Measurements from ENCODE around the gene LARP1. TPM values are rescaled to one million over a fixed set of nuclear protein-coding genes. Genes with fewer than 3 reads are reported as not detected.

Gene LARP1
- total and polyA plus RNA-seq, 9 of the 15 experiments (the other 6 are each of a cell fraction or from before 2014, with no cell fraction given) = 22.6 to 300 (median 92.0) TPM

DNA sequence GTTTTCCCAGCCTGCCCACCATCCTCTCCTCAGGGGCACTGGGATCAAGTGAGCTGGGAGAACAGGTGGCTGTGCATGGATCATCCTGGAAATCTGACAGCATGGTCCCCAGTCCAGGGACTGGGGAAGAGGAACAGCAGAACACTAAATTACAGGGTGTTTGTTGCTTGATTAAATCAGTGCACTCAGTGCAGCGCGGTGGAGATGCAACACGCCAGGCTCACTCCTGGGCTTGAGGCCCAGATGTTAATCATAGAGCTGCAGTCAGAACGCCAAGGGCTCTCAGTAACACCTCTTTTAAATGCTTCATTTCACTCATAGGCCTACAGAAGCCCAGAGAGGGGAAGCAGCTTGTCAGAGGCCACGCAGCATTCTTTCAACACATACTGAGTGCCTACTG lies 14.2 kb upstream of the LARP1 start:
- no peaks in the 10 kb centered on the region for H4K20me1 ChIP-seq (replicated peaks; ENCODE audit: control insufficient read depth, insufficient read depth, low read length)
- FAIRE-seq (no peak), ATAC-seq (peak; percentile 55), DNase-seq (ENCODE audit: extremely low read depth in 1 of 4, low spot score in 3 of 4) (peak in 1 of 4 experiments; percentile 27)
- no peak overlapping the region for H3K9ac ChIP-seq (ENCODE audit: insufficient read depth in 1 of 2, low read depth in 2 of 2, low read length in 2 of 2)
- no peak overlapping the region for H3K4me2 ChIP-seq (ENCODE audit: insufficient read depth, low read length)
- TF ChIP-seq CTBP1 (IDR thresholded peaks at IDR 0.05; ENCODE audit: borderline replicate concordance) (peak; percentile 41; the same call in 1 of the 2 replicates), CCAR2 (IDR thresholded peaks at IDR 0.05; ENCODE audit: low read depth, low read length) (no peak), HNRNPH1 (optimal IDR thresholded peaks at IDR 0.05; ENCODE audit: low read depth, low read length) (no peak), KDM5B (IDR thresholded peaks at IDR 0.05; ENCODE audit: insufficient replicate concordance, low read depth, low read length) (no peak), BRF1 (IDR thresholded peaks at IDR 0.05; ENCODE audit: borderline replicate concordance, extremely low read depth, insufficient read length) (no peak), RCOR1 (IDR thresholded peaks at IDR 0.05; ENCODE audit: borderline replicate concordance in 1 of 2, low read depth in 2 of 2, low read length in 2 of 2) (peak in 1 of 2 experiments; percentile 83; a peak in 2 of 4 replicates), ZFP36 (IDR thresholded peaks at IDR 0.05; ENCODE audit: low read depth, low read length, partially characterized antibody) (peak; percentile 65), KDM1A (IDR thresholded peaks at IDR 0.05) (peak; percentile 51 to 56; a peak in 3 of 4 replicates)
- TF ChIP-seq, protein P1, sequence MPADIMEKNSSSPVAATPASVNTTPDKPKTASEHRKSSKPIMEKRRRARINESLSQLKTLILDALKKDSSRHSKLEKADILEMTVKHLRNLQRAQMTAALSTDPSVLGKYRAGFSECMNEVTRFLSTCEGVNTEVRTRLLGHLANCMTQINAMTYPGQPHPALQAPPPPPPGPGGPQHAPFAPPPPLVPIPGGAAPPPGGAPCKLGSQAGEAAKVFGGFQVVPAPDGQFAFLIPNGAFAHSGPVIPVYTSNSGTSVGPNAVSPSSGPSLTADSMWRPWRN (IDR thresholded peaks at IDR 0.05; ENCODE audit: low read depth) = peak; percentile 97
- TF ChIP-seq, protein P2, sequence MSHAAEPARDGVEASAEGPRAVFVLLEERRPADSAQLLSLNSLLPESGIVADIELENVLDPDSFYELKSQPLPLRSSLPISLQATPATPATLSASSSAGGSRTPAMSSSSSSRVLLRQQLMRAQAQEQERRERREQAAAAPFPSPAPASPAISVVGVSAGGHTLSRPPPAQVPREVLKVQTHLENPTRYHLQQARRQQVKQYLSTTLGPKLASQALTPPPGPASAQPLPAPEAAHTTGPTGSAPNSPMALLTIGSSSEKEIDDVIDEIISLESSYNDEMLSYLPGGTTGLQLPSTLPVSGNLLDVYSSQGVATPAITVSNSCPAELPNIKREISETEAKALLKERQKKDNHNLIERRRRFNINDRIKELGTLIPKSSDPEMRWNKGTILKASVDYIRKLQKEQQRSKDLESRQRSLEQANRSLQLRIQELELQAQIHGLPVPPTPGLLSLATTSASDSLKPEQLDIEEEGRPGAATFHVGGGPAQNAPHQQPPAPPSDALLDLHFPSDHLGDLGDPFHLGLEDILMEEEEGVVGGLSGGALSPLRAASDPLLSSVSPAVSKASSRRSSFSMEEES (CRISPR knock-in tag; IDR thresholded peaks at IDR 0.05) = no peak
- in situ Hi-C loops (cut with MboI) = no loop called here
- H3K79me2 ChIP-seq (ENCODE audit: control insufficient read depth, insufficient read depth, low read length) = no peaks in the 10 kb centered on the region
- H3K36me3 ChIP-seq (ENCODE audit: control insufficient read depth, insufficient read depth, low read length) = no peaks in the 10 kb centered on the region
- H3K9me3 ChIP-seq (replicated peaks; ENCODE audit: control insufficient read depth, insufficient read depth, low read depth, low read length) = no peaks in the 10 kb centered on the region
- H3K27ac ChIP-seq (ENCODE audit: extremely low read depth, low read depth, low read length) = no peak overlapping the region
- no peak overlapping the region for H3K4me3 ChIP-seq
- no peaks in the 10 kb centered on the region for H3K27me3 ChIP-seq (ENCODE audit: control insufficient read depth in 2 of 2, insufficient read depth in 2 of 2, low read length in 2 of 2)
- no peaks in the 10 kb centered on the region for H3K9me1 ChIP-seq (ENCODE audit: control insufficient read depth, insufficient read depth, low read length)
- ChIA-PET CTCF (ENCODE audit: low intra/inter-chr PET ratio) (no interaction called here), POLR2A (interaction anchor here (0.9 kb wide), 1 partner anchor 127 kb away, joined by 3 read pairs; no protein-coding TSS in a partner anchor)
- intact Hi-C loops (cut with micrococcal nuclease) = no loop called here
- WGBS (ENCODE audit: insufficient coverage, low coverage, missing lambda C conversion rate) = 20% methylated on average over 5 of the region's 5 CpGs
- H3K4me1 ChIP-seq (replicated peaks in 1 of 2; ENCODE audit: control insufficient read depth in 2 of 2, insufficient read depth in 2 of 2, low read length in 2 of 2) = peaks cover 6 to 11% of the 10 kb centered on the region in 2 experiments; a peak in 3 of 5 replicates
- no peak overlapping the region for H2AFZ ChIP-seq (ENCODE audit: low read depth, low read length)
- BruUV-seq (replicated peaks) = no TSS peak
